PC-3 (cell line): ENCODE measurements around the gene ABLIM2.
A peak's percentile ranks its signal among the peaks of the same experiment; 100 is the strongest.

Experiments used
- EZH2 ChIP-seq: fragments of 300-600 bp; sonication (generic); IDR thresholded peaks from one replicate; pipeline ENCODE4 v1.6.1; 2017; ENCODE audit warnings: antibody characterized with exemption, mild to moderate bottlenecking, low read length; ENCODE audit not compliant: unreplicated experiment
- EZH2phosphoT487 ChIP-seq: fragments of 300-600 bp; sonication (generic); IDR thresholded peaks from 2 replicates; pipeline ENCODE4 v1.6.1; 2018; ENCODE audit warnings: mild to moderate bottlenecking, antibody characterized with exemption, low read length, borderline replicate concordance
- TF ChIP-seq, protein P1 (sequence below): fragments of 300-600 bp; sonication (generic); conservative IDR thresholded peaks from 2 replicates; pipeline ENCODE4 v1.5.1; 2017; ENCODE audit warnings: antibody characterized with exemption, low read depth, mild to moderate bottlenecking, low read length

DNA sequence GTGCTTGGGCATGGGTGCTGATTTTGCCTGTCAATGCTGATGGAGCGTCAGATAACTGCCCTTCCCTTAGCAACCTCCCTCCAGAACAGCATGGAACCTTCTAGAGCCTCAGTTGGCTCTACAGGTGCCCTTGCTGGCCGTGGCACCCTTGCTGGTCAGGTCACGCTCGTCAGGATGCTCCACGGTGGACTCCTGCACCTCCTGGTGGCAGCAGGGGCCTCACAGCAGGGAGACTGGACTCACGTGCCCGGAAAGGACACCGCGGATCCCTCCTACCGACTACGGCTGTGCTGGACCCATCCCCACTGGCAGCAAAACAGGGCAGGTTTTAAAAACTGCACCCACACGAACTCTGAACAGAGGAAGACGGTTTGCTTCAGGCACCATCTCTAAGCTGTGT, 136.8 kb downstream of the ABLIM2 start:
- TF ChIP-seq, protein P1, sequence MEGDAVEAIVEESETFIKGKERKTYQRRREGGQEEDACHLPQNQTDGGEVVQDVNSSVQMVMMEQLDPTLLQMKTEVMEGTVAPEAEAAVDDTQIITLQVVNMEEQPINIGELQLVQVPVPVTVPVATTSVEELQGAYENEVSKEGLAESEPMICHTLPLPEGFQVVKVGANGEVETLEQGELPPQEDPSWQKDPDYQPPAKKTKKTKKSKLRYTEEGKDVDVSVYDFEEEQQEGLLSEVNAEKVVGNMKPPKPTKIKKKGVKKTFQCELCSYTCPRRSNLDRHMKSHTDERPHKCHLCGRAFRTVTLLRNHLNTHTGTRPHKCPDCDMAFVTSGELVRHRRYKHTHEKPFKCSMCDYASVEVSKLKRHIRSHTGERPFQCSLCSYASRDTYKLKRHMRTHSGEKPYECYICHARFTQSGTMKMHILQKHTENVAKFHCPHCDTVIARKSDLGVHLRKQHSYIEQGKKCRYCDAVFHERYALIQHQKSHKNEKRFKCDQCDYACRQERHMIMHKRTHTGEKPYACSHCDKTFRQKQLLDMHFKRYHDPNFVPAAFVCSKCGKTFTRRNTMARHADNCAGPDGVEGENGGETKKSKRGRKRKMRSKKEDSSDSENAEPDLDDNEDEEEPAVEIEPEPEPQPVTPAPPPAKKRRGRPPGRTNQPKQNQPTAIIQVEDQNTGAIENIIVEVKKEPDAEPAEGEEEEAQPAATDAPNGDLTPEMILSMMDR: 0 out of 2 replicates have a peak, but pooled peaks have one; percentile 26
- no peak for TF ChIP-seq EZH2
- no peak for TF ChIP-seq EZH2phosphoT487
